Gastrocnemius medialis (tissue), 4 donors: ENCODE data around the gene ITGA4.

Source experiments
- CTCF ChIP-seq, 5 experiments: fragments of 450-650 bp in 3 of 5; fragments of 200-600 bp in 2 of 5; sonication (generic) in 2 of 5; IDR thresholded peaks in 4 of 5; conservative IDR thresholded peaks in 1 of 5; 1 replicate in 4 of 5; 2 replicates in 1 of 5; pipeline ENCODE4 v1.5.1; 2016 to 2019; ENCODE audit warnings: antibody characterized with exemption in 5 of 5, mild to moderate bottlenecking in 3 of 5, moderate library complexity in 3 of 5
- POLR2A ChIP-seq, 2 donors: fragments of 450-650 bp; IDR thresholded peaks; one replicate each; pipeline ENCODE4 v1.6.1; 2017; ENCODE audit warnings: antibody characterized with exemption in 2 of 2, mild to moderate bottlenecking in 2 of 2, moderate library complexity in 2 of 2

GRCh38 chr2:181420259-181421130, 36.7 kb upstream of the ITGA4 start:
- no peak for TF ChIP-seq POLR2A (IDR thresholded peaks at IDR 0.05)
- TF ChIP-seq CTCF (IDR thresholded peaks at IDR 0.05 in 4 of 5, conservative IDR thresholded peaks at IDR 0.05 in 1 of 5), result no peak
